ENCODE data around the gene RALY.

The RALY gene

GRCh38 chr20:33993576-33994221 is at the start of gene RALY:
Gene RALY, plus strand, starts transcription at chr20:33993911. Its CDS starts 78,164 bp downstream, at chr20:34072075.
- DNase-seq: peak; percentile 98

- DNase-seq: no peak
Measured at GRCh38 chr20:33944914-33945313, 48.8 kb upstream of the RALY start.

- DNase-seq: no peak
Measured at GRCh38 chr20:33945391-33946081, 48.2 kb upstream of the RALY start.

GRCh38 chr20:33947709-33948295 is 45.9 kb upstream of the RALY start:
- peak; percentile 61 for DNase-seq

GRCh38 chr20:33948480-33948879 is 45.2 kb upstream of the RALY start:
- no peak for DNase-seq

GRCh38 chr20:33951171-33951570 is 42.5 kb upstream of the RALY start:
- no peak for DNase-seq

GRCh38 chr20:33954504-33954903 is 39.2 kb upstream of the RALY start:
- no peak for DNase-seq

- no peak for DNase-seq
Measured at GRCh38 chr20:33963751-33964150, 30.0 kb upstream of the RALY start.

- DNase-seq: no peak
Measured at GRCh38 chr20:33964441-33964840, 29.3 kb upstream of the RALY start.

GRCh38 chr20:33967126-33967525 is 26.6 kb upstream of the RALY start:
- no peak for DNase-seq

- DNase-seq: no peak
Measured at GRCh38 chr20:33969563-33969962, 24.1 kb upstream of the RALY start.

- no peak for DNase-seq
Measured at GRCh38 chr20:33970229-33970628, 23.5 kb upstream of the RALY start.

GRCh38 chr20:33971147-33971975 is 22.4 kb upstream of the RALY start:
- no peak for DNase-seq

GRCh38 chr20:33976959-33977358 is 16.8 kb upstream of the RALY start:
- no peak for DNase-seq

- no peak for DNase-seq
Measured at GRCh38 chr20:33977535-33977934, 16.2 kb upstream of the RALY start.

GRCh38 chr20:33979094-33979493 is 14.6 kb upstream of the RALY start:
- no peak for DNase-seq

- no peak for DNase-seq
Measured at GRCh38 chr20:33981347-33981746, 12.4 kb upstream of the RALY start.

GRCh38 chr20:33981964-33982363 is 11.7 kb upstream of the RALY start:
- no peak for DNase-seq

- DNase-seq: no peak
Measured at GRCh38 chr20:33983371-33983770, 10.3 kb upstream of the RALY start.

GRCh38 chr20:33984182-33984719 is 9.5 kb upstream of the RALY start:
- DNase-seq: no peak

- no peak for DNase-seq
Measured at GRCh38 chr20:33985280-33985679, 8.4 kb upstream of the RALY start.

- DNase-seq: no peak
Measured at GRCh38 chr20:33985830-33986229, 7.9 kb upstream of the RALY start.

GRCh38 chr20:33986560-33987216 is 7.0 kb upstream of the RALY start:
- DNase-seq: no peak
